Panc1 (cell line): ENCODE data around the gene ADH1A. TPM values are rescaled to one million over a fixed set of nuclear protein-coding genes. Genes with fewer than 3 reads are reported as not detected.
"Not testable (repeated sequence)": the region's sequence is repeated elsewhere in the genome, so short reads cannot be mapped to it uniquely, and the experiment has no call there.

ENCODE experiments used
- ATAC-seq: fragments of 200-7000 bp; cut with Tn5 transposase; 2 replicates; pipeline ENCODE4 v1.9.1; 2020; ENCODE audit warnings: mild to moderate bottlenecking, moderate library complexity
- BruUV-seq: library from RNA; stranded (reverse); fragments of 400-500 nt; replicated peaks from 2 replicates; lab custom pipeline; 2021; lab: Mats Ljungman, UMichigan
- CTCF ChIA-PET: fragments of 300-600 bp; sonication (Branson Sonifier 250); formaldehyde crosslinking; loops from one replicate; lab custom pipeline; 2022; ENCODE audit warnings: antibody characterized with exemption; lab: Charles Lee
- POLR2A ChIA-PET: fragments of 300-600 bp; sonication (Branson Sonifier 250); formaldehyde crosslinking; loops from one replicate; lab custom pipeline; 2022; ENCODE audit warnings: antibody characterized with exemption; lab: Charles Lee
- DNase-seq: peaks from one replicate; pipeline ENCODE4 v3.0.0-alpha.2; 2010; ENCODE audit warnings: low read depth, low spot score
- H3K27ac ChIP-seq: 2 replicates; pipeline ENCODE4 v1.5.1; 2011; ENCODE audit warnings: mild to moderate bottlenecking, low read length, inconsistent platforms
- H3K27me3 ChIP-seq: fragments of 200-500 bp; sonication (Bioruptor generic); 2 replicates; pipeline ENCODE4 v1.6.0; 2014; ENCODE audit warnings: low read length, inconsistent platforms; ENCODE audit not compliant: control insufficient read depth, insufficient read depth
- H3K36me3 ChIP-seq: fragments of 200-500 bp; sonication (Bioruptor generic); 2 replicates; pipeline ENCODE4 v1.5.1; 2014; ENCODE audit warnings: inconsistent platforms, mild to moderate bottlenecking, low read length, moderate library complexity; ENCODE audit not compliant: control insufficient read depth, insufficient read depth
- H3K4me1 ChIP-seq: 2 replicates; pipeline ENCODE4 v1.5.1; 2011; ENCODE audit warnings: inconsistent platforms, mild to moderate bottlenecking, low read length, moderate library complexity; ENCODE audit not compliant: control insufficient read depth, insufficient read depth
- H3K4me3 ChIP-seq, 2 experiments: 2 replicates each; pipeline ENCODE4 v1.5.1; 2011 to 2012; ENCODE audit warnings: low read depth in 2 of 2, low read length in 2 of 2, mild to moderate bottlenecking in 2 of 2, inconsistent platforms in 1 of 2, moderate library complexity in 1 of 2
- H3K9me3 ChIP-seq: fragments of 200-500 bp; sonication (Bioruptor generic); 2 replicates; pipeline ENCODE4 v1.5.1; 2014; ENCODE audit warnings: low read depth, mild to moderate bottlenecking, inconsistent platforms, low read length, moderate library complexity; ENCODE audit not compliant: control insufficient read depth, insufficient read depth
- POLR2AphosphoS5 ChIP-seq: IDR thresholded peaks from 2 replicates; pipeline ENCODE4 v1.6.1; 2012; ENCODE audit warnings: mild to moderate bottlenecking, low read depth, low read length, moderate library complexity
- SIN3A ChIP-seq: IDR thresholded peaks from 2 replicates; pipeline ENCODE4 v1.6.1; 2012; ENCODE audit warnings: low read depth, mild to moderate bottlenecking, low read length, moderate library complexity, borderline replicate concordance; ENCODE audit not compliant: insufficient read depth
- TCF7L2 ChIP-seq: IDR thresholded peaks from 2 replicates; pipeline ENCODE4 v1.6.1; 2011; ENCODE audit warnings: mild to moderate bottlenecking, low read depth, low read length, inconsistent platforms
- in situ Hi-C: cut with HindIII; loops from 2 replicates; pipeline ENCODE4 v1.10.0; 2016; ENCODE audit warnings: low sequenced_read_pairs, low pct_unique_long_range_greater_than_20kb
- intact Hi-C: fragments of 100-400 bp; cut with micrococcal nuclease; formaldehyde crosslinking; loops from one replicate; pipeline ENCODE4 v1.10.0; 2022; ENCODE audit not compliant: unreplicated experiment
- total RNA-seq: library from RNA; stranded (reverse); gene quantifications from one replicate; pipeline ENCODE4 v1.2.1, GENCODE V29; 2021; ENCODE audit not compliant: unreplicated experiment
- TF ChIP-seq, protein P1 (sequence below): fragments of 450-650 bp; IDR thresholded peaks from 2 replicates; pipeline ENCODE4 v1.5.1; 2017; ENCODE audit warnings: mild to moderate bottlenecking
- TF ChIP-seq, protein P2 (sequence below), 2 experiments: IDR thresholded peaks; 2 replicates each; pipeline ENCODE4 v1.6.1; 2011 to 2012; ENCODE audit warnings: low read depth in 2 of 2, control low read depth in 1 of 2, low read length in 1 of 2, mild to moderate bottlenecking in 1 of 2, moderate library complexity in 1 of 2; ENCODE audit not compliant: insufficient read depth in 1 of 2

The ADH1A gene
- total RNA-seq, 1 experiment from 2014 or later = not detected

DNA sequence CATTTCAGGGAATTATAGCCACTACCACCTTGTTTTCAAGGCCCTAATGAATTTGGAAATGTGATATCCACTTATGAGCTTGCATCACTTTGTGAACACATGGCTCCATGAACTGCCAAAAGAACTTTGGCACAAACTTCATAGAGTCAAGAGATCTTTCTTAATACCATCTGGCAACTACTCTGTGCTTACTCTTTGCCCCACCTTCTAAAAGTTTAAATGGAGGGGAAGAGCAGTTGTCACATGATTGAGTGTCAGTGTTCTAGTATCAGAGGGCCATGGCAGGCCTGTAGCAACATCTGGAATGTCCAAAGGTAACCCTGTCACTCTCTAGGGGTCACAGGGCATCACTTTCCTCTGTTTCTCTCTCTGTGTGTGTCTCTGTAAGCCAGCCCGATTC is 33.0 kb upstream of the ADH1A start:
- no peaks in the 10 kb centered on the region for H3K27me3 ChIP-seq
- no peaks in the 10 kb centered on the region for H3K36me3 ChIP-seq
- ChIA-PET CTCF (no interaction called here), POLR2A (no interaction called here)
- no peaks in the 10 kb centered on the region for H3K9me3 ChIP-seq
- no peak for ATAC-seq
- TF ChIP-seq, protein P1, sequence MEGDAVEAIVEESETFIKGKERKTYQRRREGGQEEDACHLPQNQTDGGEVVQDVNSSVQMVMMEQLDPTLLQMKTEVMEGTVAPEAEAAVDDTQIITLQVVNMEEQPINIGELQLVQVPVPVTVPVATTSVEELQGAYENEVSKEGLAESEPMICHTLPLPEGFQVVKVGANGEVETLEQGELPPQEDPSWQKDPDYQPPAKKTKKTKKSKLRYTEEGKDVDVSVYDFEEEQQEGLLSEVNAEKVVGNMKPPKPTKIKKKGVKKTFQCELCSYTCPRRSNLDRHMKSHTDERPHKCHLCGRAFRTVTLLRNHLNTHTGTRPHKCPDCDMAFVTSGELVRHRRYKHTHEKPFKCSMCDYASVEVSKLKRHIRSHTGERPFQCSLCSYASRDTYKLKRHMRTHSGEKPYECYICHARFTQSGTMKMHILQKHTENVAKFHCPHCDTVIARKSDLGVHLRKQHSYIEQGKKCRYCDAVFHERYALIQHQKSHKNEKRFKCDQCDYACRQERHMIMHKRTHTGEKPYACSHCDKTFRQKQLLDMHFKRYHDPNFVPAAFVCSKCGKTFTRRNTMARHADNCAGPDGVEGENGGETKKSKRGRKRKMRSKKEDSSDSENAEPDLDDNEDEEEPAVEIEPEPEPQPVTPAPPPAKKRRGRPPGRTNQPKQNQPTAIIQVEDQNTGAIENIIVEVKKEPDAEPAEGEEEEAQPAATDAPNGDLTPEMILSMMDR = no peak
- TF ChIP-seq SIN3A = no peak
- BruUV-seq = no TSS peak
- DNase-seq = no peak
- intact Hi-C loops = no loop called here
- in situ Hi-C loops = no loop called here
- H3K27ac ChIP-seq = no peak overlapping the region
- no peak overlapping the region for H3K4me3 ChIP-seq
- H3K4me1 ChIP-seq = no peaks in the 10 kb centered on the region

DNA sequence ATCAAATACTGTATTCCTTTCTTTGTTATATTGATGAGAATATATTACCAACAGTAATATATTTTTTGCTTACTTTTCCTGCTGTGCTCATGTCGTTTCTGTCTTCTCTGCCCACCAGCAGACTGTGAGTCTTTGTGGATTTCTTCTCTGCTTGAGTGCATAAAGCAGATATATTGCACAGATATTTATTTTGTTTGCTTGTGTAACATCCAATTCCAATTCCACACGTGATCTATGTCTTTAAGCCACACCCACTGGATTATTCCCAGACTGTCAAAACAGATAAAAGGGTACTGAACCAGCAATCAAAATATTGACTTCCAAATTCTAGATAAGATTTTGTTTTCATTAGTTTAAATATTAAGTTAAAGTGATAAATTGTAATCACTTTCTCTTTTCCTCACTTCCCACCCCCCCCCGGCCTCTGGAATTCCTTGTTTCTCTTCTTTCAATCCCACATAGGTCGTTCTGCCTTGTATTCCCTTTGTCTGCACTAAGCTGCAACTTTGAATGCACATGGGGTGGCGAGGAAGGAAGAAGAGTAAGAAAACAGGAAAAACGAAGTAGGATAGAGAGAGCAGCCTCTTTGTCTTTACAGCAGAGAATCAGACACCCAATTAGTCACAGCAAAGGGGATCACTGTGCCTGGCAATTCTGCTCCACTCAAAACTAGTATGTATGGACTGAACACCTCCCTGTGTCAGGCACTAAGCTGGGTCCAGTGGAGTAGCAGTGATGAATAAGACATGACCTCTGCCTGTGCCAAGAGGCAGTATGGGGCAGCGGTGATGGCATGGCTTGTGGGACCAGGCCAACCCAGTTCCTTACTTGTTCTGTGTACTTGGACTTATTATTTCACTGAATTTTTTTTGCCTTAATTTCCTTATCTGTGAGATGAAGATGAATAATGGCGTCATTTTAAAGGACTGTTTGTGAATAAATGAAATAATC is 30.7 kb upstream of the ADH1A start, which contains the start of gene ADH1B:
Gene ADH1B (minus strand): TSS at position 161 of the 951 bp plus-strand sequence. CDS start 70 bp downstream, at position 91.
- DNase-seq (no peak), ATAC-seq (no peak)
- no peaks in the 10 kb centered on the region for H3K27me3 ChIP-seq
- no TSS peak for BruUV-seq
- no peaks in the 10 kb centered on the region for H3K4me1 ChIP-seq
- no peak within 1 kb of the TSS for H3K27ac ChIP-seq
- ChIA-PET CTCF (no interaction called here), POLR2A (no interaction called here)
- TF ChIP-seq, protein P2, sequence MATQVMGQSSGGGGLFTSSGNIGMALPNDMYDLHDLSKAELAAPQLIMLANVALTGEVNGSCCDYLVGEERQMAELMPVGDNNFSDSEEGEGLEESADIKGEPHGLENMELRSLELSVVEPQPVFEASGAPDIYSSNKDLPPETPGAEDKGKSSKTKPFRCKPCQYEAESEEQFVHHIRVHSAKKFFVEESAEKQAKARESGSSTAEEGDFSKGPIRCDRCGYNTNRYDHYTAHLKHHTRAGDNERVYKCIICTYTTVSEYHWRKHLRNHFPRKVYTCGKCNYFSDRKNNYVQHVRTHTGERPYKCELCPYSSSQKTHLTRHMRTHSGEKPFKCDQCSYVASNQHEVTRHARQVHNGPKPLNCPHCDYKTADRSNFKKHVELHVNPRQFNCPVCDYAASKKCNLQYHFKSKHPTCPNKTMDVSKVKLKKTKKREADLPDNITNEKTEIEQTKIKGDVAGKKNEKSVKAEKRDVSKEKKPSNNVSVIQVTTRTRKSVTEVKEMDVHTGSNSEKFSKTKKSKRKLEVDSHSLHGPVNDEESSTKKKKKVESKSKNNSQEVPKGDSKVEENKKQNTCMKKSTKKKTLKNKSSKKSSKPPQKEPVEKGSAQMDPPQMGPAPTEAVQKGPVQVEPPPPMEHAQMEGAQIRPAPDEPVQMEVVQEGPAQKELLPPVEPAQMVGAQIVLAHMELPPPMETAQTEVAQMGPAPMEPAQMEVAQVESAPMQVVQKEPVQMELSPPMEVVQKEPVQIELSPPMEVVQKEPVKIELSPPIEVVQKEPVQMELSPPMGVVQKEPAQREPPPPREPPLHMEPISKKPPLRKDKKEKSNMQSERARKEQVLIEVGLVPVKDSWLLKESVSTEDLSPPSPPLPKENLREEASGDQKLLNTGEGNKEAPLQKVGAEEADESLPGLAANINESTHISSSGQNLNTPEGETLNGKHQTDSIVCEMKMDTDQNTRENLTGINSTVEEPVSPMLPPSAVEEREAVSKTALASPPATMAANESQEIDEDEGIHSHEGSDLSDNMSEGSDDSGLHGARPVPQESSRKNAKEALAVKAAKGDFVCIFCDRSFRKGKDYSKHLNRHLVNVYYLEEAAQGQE (IDR thresholded peaks at IDR 0.05; ENCODE audit: insufficient read depth in 1 of 2, low read depth in 2 of 2, low read length in 1 of 2) = no peak
- TF ChIP-seq TCF7L2 = no peak
- no peak for TF ChIP-seq POLR2AphosphoS5
- TF ChIP-seq, protein P1 = no peak
- no peaks in the 10 kb centered on the region for H3K9me3 ChIP-seq
- in situ Hi-C loops (no loop called here), intact Hi-C loops (no loop called here)
- no peak within 1 kb of the TSS for H3K4me3 ChIP-seq
- no peaks in the 10 kb centered on the region for H3K36me3 ChIP-seq

DNA sequence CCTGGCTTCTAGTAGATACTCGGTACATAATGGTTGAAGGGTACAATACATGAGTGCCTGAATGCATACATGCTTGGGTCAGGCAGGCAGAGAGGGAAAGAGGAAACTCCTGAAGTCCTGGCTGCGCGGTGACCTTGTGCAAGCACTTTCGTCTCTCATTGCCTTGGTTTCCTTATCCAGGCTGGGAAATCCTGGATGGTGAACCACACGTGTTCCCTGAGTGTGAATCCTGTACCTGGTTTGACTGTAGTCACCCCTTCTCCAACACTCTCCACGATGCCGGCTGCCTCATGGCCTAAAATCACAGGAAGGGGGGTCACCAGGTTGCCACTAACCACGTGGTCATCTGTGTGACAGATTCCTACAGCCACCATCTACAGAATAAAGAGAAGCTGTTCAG is 27.0 kb upstream of the ADH1A start:
- intact Hi-C loops, DNase-seq, H3K36me3 ChIP-seq, POLR2A ChIA-PET, H3K9me3 ChIP-seq, in situ Hi-C loops, BruUV-seq, H3K27me3 ChIP-seq, ATAC-seq, H3K4me1 ChIP-seq, CTCF ChIA-PET, H3K27ac ChIP-seq, H3K4me3 ChIP-seq: not testable (repeated sequence)
